HepG2 (cell line): ENCODE data around the gene CENATAC.

ENCODE experiments used
- MAFK ChIP-seq, 2 experiments: IDR thresholded peaks in 1 of 2; conservative IDR thresholded peaks in 1 of 2; 2 replicates each; pipeline ENCODE4 v1.6.1; 2011; ENCODE audit warnings: improper control_type of control experiment in 2 of 2, low read length in 2 of 2
- TF ChIP-seq, protein P1 (sequence below): sonication (generic); formaldehyde crosslinking; IDR thresholded peaks from 2 replicates; pipeline ENCODE4 v1.5.0; 2020; ENCODE audit warnings: mild to moderate bottlenecking, missing genetic modification reagents, moderate library complexity

DNA sequence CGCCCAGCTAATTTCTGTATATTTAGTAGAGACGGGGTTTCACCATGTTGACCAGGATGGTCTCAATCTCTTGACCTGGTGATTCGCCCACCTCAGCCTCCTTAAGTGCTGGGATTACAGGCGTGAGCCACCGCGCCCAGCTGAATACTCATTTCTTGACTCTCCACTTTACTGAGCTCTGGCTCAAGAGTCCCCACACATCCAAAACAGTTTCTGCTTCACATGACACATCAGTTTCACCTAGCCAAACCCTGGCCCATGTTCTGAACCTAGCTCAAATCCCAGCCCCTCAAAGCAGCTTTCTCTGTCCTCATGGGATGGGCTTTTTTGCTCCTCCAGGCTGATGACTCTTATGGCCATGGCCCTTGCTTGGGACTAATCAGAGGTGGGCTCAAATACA lies 49.3 kb downstream of the CENATAC start:
- no peak for TF ChIP-seq MAFK (conservative IDR thresholded peaks at IDR 0.05 in 1 of 2, IDR thresholded peaks at IDR 0.05 in 1 of 2; ENCODE audit: low read length in 2 of 2)
- TF ChIP-seq, protein P1, sequence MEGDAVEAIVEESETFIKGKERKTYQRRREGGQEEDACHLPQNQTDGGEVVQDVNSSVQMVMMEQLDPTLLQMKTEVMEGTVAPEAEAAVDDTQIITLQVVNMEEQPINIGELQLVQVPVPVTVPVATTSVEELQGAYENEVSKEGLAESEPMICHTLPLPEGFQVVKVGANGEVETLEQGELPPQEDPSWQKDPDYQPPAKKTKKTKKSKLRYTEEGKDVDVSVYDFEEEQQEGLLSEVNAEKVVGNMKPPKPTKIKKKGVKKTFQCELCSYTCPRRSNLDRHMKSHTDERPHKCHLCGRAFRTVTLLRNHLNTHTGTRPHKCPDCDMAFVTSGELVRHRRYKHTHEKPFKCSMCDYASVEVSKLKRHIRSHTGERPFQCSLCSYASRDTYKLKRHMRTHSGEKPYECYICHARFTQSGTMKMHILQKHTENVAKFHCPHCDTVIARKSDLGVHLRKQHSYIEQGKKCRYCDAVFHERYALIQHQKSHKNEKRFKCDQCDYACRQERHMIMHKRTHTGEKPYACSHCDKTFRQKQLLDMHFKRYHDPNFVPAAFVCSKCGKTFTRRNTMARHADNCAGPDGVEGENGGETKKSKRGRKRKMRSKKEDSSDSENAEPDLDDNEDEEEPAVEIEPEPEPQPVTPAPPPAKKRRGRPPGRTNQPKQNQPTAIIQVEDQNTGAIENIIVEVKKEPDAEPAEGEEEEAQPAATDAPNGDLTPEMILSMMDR (CRISPR knock-in tag) = no peak
